Bronchial epithelial cell (primary cell): ENCODE measurements around the gene KIF4B. TPM values are rescaled to one million over a fixed set of nuclear protein-coding genes. Genes with fewer than 3 reads are reported as not detected.
"Not testable (repeated sequence)": the region's sequence is repeated elsewhere in the genome, so short reads cannot be mapped to it uniquely, and the experiment has no call there.

Experiments used
- DNase-seq: peaks from one replicate; pipeline ENCODE4 v3.0.0-alpha.2; 2010; ENCODE audit warnings: low read depth
- FAIRE-seq: peaks from 2 replicates; lab custom pipeline; 2011; peaks lifted over from hg19 to GRCh38; lab: Jason Lieb, UNC
- H3K27me3 ChIP-seq: 2 replicates; pipeline ENCODE4 v1.5.1; 2011; ENCODE audit warnings: low read length; ENCODE audit not compliant: control insufficient read depth, insufficient read depth
- H3K36me3 ChIP-seq: 2 replicates; pipeline ENCODE4 v1.5.1; 2011; ENCODE audit warnings: low read length; ENCODE audit not compliant: control insufficient read depth, insufficient read depth
- H3K4me3 ChIP-seq: 2 replicates; pipeline ENCODE4 v1.5.1; 2011; ENCODE audit warnings: mild to moderate bottlenecking, low read depth, low read length, control low read depth
- CTCF ChIP-seq: IDR thresholded peaks from 2 replicates; pipeline ENCODE4 v1.5.1; 2011; ENCODE audit warnings: mild to moderate bottlenecking, moderate library complexity, low read length, control low read depth, inconsistent platforms; ENCODE audit not compliant: insufficient read depth, severe bottlenecking
- total RNA-seq: library from RNA; depleted of rRNA; stranded (reverse); fragments of >200 nt; gene quantifications from 2 replicates; pipeline ENCODE4 v1.2.1, GENCODE V29; 2014

Gene KIF4B
- total RNA-seq, 1 donor from 2014 or later, result under 0.01 TPM

DNA sequence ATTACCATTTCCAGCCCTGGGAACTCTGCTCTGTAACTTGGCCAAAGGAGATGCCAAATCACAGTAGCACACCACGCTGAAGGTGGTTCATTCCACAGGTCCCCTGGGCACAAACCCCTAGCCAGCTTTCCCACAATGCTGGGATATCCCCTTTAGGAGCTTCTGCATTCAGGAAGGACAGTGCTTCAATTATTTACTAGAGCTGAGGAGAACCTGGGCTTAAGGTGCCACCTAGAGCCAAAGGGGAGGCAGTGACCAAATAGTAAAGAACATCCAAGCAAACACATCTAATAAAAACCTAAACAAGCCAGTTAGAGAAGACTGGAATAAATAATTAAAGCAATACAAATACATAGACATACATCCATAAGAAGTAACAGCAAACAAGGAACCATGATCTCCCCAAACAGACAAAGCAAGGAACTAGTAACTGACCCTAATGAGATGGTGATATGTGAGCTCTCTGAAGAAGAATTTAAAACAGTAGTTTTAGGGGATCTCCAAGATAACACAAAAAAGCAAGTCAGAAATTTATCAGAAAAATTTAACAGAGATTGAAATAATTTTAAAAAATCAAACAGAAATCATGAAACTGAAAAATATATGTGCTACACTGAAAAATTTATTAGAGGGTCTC is 14.6 kb downstream of the KIF4B start:
- Histone ChIP-seq H3K4me3 (no peak overlapping the region), H3K27me3 (peaks cover 2% of the 10 kb centered on the region), H3K36me3 (no peaks in the 10 kb centered on the region)
- peak; percentile 45 for TF ChIP-seq CTCF
- DNase-seq, result peak; percentile 30
- no peak for FAIRE-seq

- TF ChIP-seq CTCF, result no peak
- H3K4me3 ChIP-seq, result no peak overlapping the region
- DNase-seq (no peak), FAIRE-seq (no peak)
- no peaks in the 10 kb centered on the region for H3K36me3 ChIP-seq
- H3K27me3 ChIP-seq, result peaks cover 2% of the 10 kb centered on the region
Measured at GRCh38 chr5:155029240-155029639, 15.7 kb downstream of the KIF4B start.

DNA sequence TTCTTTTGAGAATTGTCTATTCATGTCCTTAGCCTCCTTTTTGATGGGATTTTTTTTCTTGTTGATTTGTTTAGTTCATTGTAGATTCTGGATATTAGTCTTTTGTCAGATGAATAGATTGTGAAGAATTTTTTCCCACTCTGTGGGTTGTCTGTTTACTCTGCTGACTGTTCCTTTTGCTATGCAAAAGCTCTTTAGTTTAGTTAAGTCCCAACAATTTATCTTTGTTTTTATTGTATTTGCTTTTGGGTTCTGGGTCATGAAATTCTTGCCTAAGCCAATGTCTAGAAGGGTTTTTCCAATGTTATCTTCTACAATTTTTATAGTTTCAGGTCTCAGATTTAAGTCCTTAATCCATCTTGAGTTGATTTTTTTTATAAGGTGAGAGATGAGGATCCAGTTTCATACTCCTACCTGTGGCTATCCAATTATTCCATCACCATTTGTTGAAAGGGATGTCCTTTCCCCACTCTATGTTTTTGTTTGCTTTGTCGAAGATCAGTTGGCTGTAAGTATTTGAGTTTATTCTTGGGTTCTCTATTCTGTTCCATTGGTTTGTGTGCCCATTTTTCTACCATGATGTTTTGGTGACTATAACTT is 20.7 kb downstream of the KIF4B start:
- not testable (repeated sequence) for FAIRE-seq, DNase-seq, H3K27me3 ChIP-seq, H3K4me3 ChIP-seq, H3K36me3 ChIP-seq

DNA sequence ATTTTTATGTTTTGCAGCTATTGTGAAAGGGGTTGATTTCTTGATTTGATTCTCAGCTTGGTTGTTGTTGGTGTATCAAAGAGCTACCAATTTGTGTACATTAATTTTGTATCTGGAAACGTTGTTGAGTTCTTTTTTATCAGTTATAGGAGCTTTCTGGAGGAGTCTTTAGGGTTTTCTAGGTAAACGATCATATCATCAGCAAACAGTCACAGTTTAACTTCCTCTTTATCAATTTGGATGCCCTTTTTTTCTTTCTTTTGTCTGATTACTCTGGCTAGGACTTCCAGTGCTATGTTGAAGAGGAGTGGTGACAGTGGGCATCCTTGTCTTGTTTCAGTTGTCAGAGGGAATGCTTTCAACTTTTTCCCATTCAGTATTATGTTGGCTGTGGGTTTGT is 21.5 kb downstream of the KIF4B start:
- not testable (repeated sequence) for FAIRE-seq

DNA sequence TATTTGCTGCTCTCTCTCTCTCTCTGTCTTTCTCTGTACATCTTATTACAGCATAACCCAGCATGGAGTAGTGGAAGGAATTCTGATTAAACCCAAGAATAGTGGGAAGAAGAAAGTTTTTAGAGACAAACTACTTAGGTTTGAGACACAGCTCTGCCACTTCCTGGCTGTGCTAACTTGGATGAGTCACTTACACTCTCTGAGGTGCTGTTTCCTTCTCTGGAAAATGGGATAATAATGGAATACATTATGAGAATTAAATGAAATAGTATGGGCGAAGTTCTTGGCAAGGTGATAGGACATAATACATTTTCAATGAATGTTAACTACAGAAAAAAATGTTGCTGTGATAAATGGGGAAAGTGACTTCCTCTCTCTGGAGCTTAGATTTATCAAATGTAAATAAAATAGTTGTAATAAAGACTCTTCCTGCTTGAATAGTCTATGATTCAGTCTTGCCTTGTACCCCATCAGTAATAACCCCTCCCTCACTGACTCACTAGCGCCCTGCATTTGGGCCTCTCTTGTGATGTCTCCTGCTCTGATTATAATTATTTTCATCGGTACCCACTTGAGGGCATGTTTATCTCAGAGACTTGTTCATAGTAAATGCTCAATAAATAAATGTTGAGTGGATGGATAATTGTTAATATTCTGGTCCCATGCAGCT is 27.6 kb downstream of the KIF4B start:
- FAIRE-seq (no peak), DNase-seq (peak; percentile 35)
- Histone ChIP-seq H3K4me3 (no peak overlapping the region), H3K36me3 (no peaks in the 10 kb centered on the region), H3K27me3 (no peaks in the 10 kb centered on the region)
- no peak for TF ChIP-seq CTCF

More for the DNA sequence above, 21.5 kb downstream of the KIF4B start:
- not testable (repeated sequence) for DNase-seq, H3K4me3 ChIP-seq, H3K27me3 ChIP-seq, H3K36me3 ChIP-seq

DNA sequence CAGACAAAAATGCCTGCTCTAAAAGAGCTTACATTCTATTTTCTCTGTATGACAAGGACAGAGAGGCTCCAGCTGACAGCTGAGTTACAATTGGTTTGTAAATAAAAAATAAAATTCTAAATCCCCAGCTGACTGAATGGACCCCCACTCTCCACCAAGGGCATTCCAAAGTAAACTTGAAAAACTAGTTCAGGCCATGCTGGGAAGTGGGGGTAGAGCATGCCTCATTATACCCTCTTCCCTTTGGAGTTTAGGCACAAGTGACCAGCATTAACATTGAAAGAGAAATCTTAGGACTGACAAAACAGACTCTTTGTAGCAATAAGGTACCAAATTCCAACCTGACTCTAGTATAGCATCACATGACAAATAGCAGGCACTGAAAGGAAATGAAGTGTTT is 31.0 kb downstream of the KIF4B start:
- H3K27me3 ChIP-seq, result no peaks in the 10 kb centered on the region
- TF ChIP-seq CTCF, result no peak
- FAIRE-seq (no peak), DNase-seq (no peak)
- H3K4me3 ChIP-seq, result no peak overlapping the region
- no peaks in the 10 kb centered on the region for H3K36me3 ChIP-seq
